ENCODE results near the gene CMIP. TPM values are rescaled to one million over a fixed set of nuclear protein-coding genes. Genes with fewer than 3 reads are reported as not detected.

The CMIP gene
- total RNA-seq, 1 experiment from 2014 or later: 48.2 TPM

DNA sequence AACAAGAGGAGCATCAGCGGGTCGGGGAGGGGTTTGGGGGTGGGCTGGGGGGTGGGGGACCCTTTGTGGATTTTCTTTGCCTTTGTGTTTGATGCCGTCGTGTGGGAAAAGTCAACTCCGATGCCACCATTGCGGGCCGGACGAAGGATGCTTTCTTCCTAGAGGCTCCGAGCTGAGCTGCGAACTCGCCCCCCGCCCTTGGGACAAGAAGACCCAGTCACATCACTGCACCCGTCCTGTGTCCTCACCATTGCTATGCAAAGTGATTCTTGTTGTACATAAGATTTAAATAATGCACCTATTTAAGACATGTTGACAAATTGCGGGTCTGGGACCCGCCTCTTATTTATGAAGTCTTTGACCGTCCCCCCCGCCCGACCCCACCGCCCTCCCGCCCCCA is 265.4 kb downstream of the CMIP start:
- no peaks in the 10 kb centered on the region for H3K27me3 Mint-ChIP-seq (ENCODE audit: low read depth)
- WGBS (ENCODE audit: extremely low coverage, insufficient read length, low lambda C conversion rate): no CpG with 5 or more reads among the region's 20 CpGs
- Histone ChIP-seq H4K20me1 (ENCODE audit: control insufficient read depth, insufficient read depth, insufficient read length) (no peaks in the 10 kb centered on the region), H2BK20ac (ENCODE audit: low read depth, low read length, poor library complexity, severe bottlenecking) (no peak overlapping the region), H3K14ac (ENCODE audit: insufficient read depth, low read length) (no peak overlapping the region), H3K23ac (ENCODE audit: insufficient read length, low read depth, low read length) (no peak overlapping the region), H2BK120ac (ENCODE audit: low read depth, low read length, poor library complexity, severe bottlenecking) (no peak overlapping the region), H3K9me3 (ENCODE audit: control insufficient read depth, low read depth, low read length) (no peaks in the 10 kb centered on the region), H2BK5ac (ENCODE audit: insufficient read length, low read length) (no peak overlapping the region), H3K27me3 (ENCODE audit: insufficient read depth, low read length) (no peaks in the 10 kb centered on the region), H2AFZ (ENCODE audit: low read length) (no peak overlapping the region), H3T11ph (ENCODE audit: low read length) (no peak overlapping the region), H3K9ac (ENCODE audit: extremely low read depth, insufficient read length, low read length) (no peak overlapping the region), H4K8ac (replicated peaks; ENCODE audit: insufficient read length, low read depth, low read length) (no peak overlapping the region), H3K4me1 (ENCODE audit: insufficient read depth, low read length) (no peaks in the 10 kb centered on the region; the same call in 1 of the 2 replicates), H4K5ac (ENCODE audit: insufficient read length, low read depth, low read length) (no peak overlapping the region), H3K27ac (ENCODE audit: insufficient read length, low read depth, low read length) (no peak overlapping the region), H3K4me2 (ENCODE audit: insufficient read depth, insufficient read length, low read length) (no peak overlapping the region), H3K23me2 (ENCODE audit: insufficient read length, low read depth, low read length, poor library complexity, severe bottlenecking) (no peaks in the 10 kb centered on the region), H3K18ac (ENCODE audit: insufficient read length, low read depth, low read length) (no peak overlapping the region), H3K79me1 (ENCODE audit: insufficient read depth, low read depth, low read length, poor library complexity, severe bottlenecking) (no peaks in the 10 kb centered on the region), H2BK15ac (ENCODE audit: low read depth, low read length) (no peak overlapping the region), H3K56ac (ENCODE audit: insufficient read length, low read depth, low read length) (no peak overlapping the region), H2AK5ac (ENCODE audit: insufficient read length, low read length) (no peak overlapping the region), H2BK12ac (ENCODE audit: insufficient read length, low read depth, low read length) (no peak overlapping the region), H4K91ac (ENCODE audit: insufficient read length, low read depth, low read length) (no peak overlapping the region), H3K4ac (ENCODE audit: low read depth, low read length) (no peak overlapping the region), H3K79me2 (ENCODE audit: insufficient read depth, low read length) (no peaks in the 10 kb centered on the region)
- H3K4me3 Mint-ChIP-seq: no peak overlapping the region
- H3K4me1 Mint-ChIP-seq: peaks cover 38 to 52% of the 10 kb centered on the region in 2 experiments
- TF ChIP-seq, protein P1, sequence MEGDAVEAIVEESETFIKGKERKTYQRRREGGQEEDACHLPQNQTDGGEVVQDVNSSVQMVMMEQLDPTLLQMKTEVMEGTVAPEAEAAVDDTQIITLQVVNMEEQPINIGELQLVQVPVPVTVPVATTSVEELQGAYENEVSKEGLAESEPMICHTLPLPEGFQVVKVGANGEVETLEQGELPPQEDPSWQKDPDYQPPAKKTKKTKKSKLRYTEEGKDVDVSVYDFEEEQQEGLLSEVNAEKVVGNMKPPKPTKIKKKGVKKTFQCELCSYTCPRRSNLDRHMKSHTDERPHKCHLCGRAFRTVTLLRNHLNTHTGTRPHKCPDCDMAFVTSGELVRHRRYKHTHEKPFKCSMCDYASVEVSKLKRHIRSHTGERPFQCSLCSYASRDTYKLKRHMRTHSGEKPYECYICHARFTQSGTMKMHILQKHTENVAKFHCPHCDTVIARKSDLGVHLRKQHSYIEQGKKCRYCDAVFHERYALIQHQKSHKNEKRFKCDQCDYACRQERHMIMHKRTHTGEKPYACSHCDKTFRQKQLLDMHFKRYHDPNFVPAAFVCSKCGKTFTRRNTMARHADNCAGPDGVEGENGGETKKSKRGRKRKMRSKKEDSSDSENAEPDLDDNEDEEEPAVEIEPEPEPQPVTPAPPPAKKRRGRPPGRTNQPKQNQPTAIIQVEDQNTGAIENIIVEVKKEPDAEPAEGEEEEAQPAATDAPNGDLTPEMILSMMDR (conservative IDR thresholded peaks at IDR 0.05): no peak
- no peak overlapping the region for H3K27ac Mint-ChIP-seq
- no peaks in the 10 kb centered on the region for H3K9me3 Mint-ChIP-seq
- no peak for DNase-seq
- H3K36me3 Mint-ChIP-seq (ENCODE audit: insufficient read depth in 1 of 3, low read depth in 3 of 3): peaks cover 16 to 37% (median 26%) of the 10 kb centered on the region in 3 experiments; a peak in 6 of 7 replicates

Measured in H9 (cell line).